CD1c-positive myeloid dendritic cell (primary cell): Measurements from ENCODE around the gene WIPF1.

ENCODE experiments used
- DNase-seq: peaks from one replicate; pipeline ENCODE4 v3.0.0-alpha.2; 2016; ENCODE audit errors: extremely low spot score

Gene WIPF1, protein sequence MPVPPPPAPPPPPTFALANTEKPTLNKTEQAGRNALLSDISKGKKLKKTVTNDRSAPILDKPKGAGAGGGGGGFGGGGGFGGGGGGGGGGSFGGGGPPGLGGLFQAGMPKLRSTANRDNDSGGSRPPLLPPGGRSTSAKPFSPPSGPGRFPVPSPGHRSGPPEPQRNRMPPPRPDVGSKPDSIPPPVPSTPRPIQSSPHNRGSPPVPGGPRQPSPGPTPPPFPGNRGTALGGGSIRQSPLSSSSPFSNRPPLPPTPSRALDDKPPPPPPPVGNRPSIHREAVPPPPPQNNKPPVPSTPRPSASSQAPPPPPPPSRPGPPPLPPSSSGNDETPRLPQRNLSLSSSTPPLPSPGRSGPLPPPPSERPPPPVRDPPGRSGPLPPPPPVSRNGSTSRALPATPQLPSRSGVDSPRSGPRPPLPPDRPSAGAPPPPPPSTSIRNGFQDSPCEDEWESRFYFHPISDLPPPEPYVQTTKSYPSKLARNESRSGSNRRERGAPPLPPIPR

DNA sequence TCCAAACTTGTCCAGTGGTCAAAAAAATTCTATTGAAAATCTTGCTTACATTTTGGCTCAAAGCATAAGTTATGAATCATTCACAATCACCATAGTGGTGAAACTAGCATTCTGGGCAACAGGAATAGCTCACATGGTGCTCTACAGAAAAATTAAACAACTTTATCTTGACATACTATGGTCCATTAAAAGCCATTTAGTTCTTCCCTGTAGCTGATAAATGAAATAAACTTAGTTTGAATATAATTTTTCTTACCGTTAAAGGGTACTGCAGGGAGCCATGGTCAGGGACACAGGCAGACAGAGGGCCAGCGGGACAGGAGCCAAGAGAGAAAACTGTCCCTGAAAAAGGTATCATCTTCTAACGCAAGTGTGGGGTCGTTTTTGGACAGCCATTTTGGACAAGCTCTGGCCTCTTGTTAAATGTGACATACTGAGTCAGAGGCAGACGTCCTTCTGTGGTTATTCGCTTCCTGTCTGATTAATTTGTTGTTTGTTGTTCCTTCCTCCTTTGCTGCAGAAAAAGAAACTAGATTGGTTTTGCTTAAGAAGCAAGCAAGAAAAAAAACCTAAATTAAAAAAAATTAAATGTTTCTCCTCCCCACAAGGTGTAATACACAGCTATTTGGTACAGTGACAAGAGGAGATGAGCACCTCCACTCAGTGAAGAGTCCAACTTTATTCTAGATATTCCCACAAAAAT lies at the start of gene WIPF1:
Gene WIPF1 (minus strand): TSS at position 460 of the 703 bp plus-strand sequence. CDS start 12,231 bp downstream, outside the sequence.
- DNase-seq: peak; percentile 88

- no peak for DNase-seq
These were observed 47.7 kb upstream of the WIPF1 start for GRCh38 chr2:174645296-174645695.

DNA sequence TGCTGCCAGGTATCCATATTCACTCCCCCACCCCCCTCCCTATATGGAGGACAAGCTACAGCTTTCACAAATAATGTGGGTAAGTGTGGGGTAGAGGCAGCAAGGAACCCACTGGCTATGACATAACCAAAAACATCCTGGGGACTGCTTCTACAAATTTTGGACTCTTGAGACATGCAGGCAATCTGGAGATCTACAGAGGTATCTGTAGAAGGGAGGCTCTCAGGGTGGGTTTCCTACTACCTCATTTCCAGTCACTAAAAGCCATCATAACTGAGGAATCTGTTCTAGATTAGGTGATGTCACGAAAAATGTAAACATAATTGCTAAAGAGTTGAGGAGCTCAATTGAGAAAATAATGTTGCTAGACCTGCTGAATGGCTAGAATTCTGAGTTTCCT lies 46.8 kb upstream of the WIPF1 start:
- no peak for DNase-seq

DNA sequence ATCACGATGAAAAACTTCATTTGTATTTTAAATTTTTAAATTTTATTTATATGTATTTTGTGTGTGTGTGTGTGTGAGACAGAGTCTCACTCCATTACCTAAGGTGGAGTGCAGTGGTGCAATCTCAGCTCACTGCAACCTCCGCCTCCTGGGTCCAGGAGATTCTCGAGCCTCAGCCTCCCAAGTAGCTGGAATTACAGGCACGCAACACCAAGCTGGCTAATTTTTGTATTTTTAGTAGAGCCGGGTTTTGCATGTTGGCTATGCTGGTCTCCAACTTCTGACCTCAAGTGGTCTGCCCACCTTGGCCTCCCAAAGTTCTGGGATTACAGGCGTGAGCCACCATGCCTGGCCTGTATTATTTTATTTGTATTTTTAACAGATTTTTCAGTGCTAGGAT lies 45.8 kb upstream of the WIPF1 start:
- no peak for DNase-seq

- DNase-seq: no peak
These were observed 43.6 kb upstream of the WIPF1 start for GRCh38 chr2:174641168-174641567.

- no peak for DNase-seq
These were observed 39.4 kb upstream of the WIPF1 start for GRCh38 chr2:174636987-174637386.

- no peak for DNase-seq
These were observed 38.3 kb upstream of the WIPF1 start for GRCh38 chr2:174635776-174636404.

DNA sequence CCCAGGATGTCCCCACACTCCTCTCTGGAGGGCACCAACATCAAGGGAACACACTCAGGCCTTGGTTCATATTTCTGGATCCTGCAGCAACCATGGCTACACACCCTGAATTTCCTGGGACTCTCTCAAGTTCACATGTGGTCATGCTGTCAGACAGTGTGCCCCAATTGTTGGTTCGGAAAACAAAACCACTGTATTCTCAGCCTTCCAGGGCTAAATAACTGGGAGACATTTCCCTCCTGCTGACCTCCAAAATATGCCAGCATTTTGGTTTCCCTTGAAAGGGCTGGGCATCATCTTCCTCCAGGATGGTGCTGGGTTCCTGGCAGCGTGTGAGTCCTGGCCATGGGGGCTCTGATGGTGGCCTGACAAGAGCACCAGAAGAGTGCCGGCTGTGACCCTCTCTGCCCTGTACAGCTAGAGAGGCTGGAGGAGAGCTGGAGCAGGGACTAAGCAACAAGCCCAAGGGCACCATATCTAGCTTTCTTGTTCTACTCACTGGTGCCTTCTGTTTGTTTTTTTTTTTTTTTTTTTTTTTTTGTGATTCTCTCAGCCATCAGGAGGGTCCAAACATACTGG lies 37.5 kb upstream of the WIPF1 start:
- no peak for DNase-seq

DNA sequence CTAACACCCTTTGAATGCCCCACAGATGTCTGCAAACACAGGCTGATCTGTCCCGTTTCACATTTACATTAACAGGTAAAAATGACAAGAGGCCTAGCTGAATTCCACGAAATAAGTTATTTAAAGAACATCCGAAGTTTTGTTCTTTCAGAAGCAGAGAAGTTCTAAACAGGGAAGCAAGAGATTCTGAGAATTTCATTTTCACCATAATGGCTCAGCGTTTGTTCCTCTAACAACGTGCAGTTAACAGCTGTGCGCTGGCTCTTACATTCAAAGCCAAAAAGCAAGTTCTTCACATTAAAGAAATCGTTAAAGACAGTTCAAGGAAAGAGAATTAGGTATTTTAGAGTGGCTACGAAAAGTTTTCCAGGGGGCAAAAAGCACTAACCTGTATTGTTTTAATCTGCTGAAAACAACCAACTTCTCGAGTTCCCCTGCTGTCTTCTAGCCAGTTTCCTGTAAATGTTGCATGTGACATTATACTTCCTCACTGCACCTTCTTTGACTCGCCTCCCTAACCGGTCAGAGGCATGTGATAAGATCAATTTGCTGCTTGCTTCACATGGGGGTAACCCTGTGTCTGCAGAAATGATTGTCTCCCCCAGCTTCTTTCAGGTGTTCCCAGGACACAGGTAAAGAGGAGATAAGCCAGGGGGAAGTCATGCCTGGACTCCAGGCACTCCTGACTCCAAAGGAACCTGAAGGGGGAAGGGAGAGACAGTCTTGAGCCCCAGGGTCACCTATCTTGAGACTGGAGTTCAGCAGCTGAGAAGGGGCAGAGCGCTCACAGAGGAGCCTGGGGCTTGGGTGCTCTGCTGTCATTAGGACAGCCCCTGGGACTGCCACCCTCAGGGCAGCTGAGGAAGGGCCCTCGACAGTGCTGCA lies 36.8 kb upstream of the WIPF1 start:
- peak; percentile 78 for DNase-seq

- DNase-seq: no peak
These were observed 36.0 kb upstream of the WIPF1 start for GRCh38 chr2:174633623-174633930.

GRCh38 chr2:174632841-174633622 lies 35.4 kb upstream of the WIPF1 start:
- DNase-seq: peak; percentile 22

DNA sequence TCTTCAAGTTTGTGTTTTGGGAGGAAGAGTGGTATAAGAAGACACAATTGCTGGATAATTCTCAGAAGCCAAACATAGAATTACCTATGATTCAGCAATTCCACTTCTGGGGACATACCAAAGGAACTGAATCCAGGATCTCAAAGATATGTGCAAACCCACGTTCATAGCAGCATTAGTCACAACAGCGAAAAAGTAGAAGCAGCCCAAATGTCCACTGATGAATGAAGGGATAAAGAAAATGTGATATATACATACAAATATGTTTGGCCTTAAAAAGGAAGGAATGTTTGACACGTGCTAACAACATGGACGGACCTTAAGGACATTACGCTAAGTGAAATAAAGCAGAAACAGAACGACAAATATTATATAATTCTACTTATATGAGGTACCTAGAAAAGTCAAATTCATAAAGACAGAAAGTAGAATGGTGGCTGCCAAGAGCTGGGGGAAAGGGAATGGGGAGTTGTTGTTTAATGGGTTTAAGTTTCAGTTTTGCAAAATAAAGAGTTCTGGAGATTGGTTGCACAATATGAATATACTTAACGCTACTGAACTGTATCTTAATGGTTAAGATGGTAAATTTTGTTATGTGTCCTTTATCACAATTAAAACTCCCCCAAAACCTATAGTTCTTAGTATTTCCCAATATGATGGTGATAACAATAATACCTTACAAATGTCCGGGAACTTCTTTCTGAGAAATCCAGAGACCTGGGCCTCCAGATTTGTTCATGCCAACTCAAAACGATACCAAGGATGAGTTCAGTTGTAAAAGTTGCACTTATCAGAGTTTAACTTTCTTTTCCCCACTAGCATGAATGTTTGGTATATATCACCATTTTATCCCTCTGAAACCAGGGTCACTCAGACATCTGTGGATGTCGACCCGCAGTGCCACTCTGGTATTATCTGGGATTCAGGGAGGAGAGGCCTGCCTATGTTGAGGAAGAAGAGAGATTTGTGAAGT lies 33.7 kb upstream of the WIPF1 start:
- DNase-seq: peak; percentile 64

GRCh38 chr2:174630107-174630506 lies 32.5 kb upstream of the WIPF1 start:
- DNase-seq: no peak

DNA sequence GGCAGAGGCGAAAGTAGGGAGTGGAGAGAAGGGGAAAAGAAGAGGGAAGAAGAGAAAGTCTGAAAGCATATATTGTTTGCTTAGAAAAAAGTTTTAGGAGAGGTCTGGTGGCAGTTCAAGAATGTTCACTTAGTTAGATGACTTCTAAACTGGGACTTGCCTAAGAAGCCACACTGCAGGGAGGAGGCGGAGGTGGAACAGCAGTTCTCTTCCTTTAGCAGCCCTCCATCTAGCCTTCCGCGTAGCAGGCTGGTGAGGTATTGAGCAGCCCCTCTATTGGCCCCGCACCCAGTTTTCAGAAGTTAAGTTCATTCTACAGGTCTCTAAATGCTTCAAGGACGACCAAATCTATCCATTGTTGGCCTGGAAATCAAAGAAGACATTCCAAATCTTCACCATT lies 31.9 kb upstream of the WIPF1 start:
- no peak for DNase-seq

GRCh38 chr2:174628528-174629169 lies 31.0 kb upstream of the WIPF1 start:
- no peak for DNase-seq

DNA sequence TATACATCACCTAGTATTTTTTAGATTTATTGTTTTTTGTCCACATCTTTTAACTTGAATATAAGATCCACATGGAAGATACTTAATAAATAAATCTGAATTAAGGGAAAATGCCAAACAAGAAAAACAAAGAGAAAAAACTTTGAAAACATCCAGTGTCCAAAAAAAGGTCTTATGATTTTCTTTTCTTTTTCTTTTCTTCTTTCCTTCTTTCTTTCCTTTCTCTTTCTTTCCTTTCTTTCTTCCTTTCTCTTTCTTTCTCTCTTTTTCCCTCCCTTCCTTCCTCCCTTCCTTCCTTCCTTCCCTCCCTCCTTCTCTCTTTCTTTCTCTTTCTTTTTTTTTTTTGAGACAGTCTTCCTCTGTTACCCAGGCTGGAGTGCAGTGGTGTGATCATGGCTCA lies 29.6 kb upstream of the WIPF1 start:
- DNase-seq: no peak

GRCh38 chr2:174624895-174625430 lies 27.4 kb upstream of the WIPF1 start:
- no peak for DNase-seq

- DNase-seq: no peak
These were observed 26.1 kb upstream of the WIPF1 start for GRCh38 chr2:174623690-174624089.
